Right atrium auricular region (tissue), 2 donors: Measurements from ENCODE around the gene ELMO1. TPM values are rescaled to one million over a fixed set of nuclear protein-coding genes. Genes with fewer than 3 reads are reported as not detected.

Experiments used
- DNase-seq: peaks from one replicate; pipeline ENCODE4 v3.0.0-alpha.2; 2019; ENCODE audit warnings: low spot score
- H3K27ac ChIP-seq, 2 donors: fragments of 200-600 bp; sonication (generic); 1 replicate in 1 of 2; 2 replicates in 1 of 2; pipeline ENCODE4 v1.5.1; 2016 to 2019
- H3K27me3 ChIP-seq, 2 donors: fragments of 200-600 bp; sonication (generic); one replicate each; pipeline versions ENCODE4 v1.5.1 to v1.6.0; 2017 to 2019
- H3K36me3 ChIP-seq: fragments of 200-600 bp; sonication (generic); one replicate; pipeline ENCODE4 v1.5.1; 2016
- H3K4me1 ChIP-seq, 2 donors: fragments of 200-600 bp; sonication (generic); one replicate each; pipeline versions ENCODE4 v1.5.1 to v1.6.0; 2017 to 2019
- H3K4me3 ChIP-seq, 2 donors: fragments of 200-600 bp; sonication (generic); 1 replicate in 1 of 2; 2 replicates in 1 of 2; pipeline ENCODE4 v1.5.1; 2017 to 2019; ENCODE audit warnings: mild to moderate bottlenecking in 1 of 2, moderate library complexity in 1 of 2
- H3K9me3 ChIP-seq, 2 donors: fragments of 200-600 bp; sonication (generic); one replicate each; pipeline ENCODE4 v1.5.1; 2019
- CTCF ChIP-seq, 2 donors: fragments of 200-600 bp; sonication (generic); IDR thresholded peaks; one replicate each; pipeline ENCODE4 v1.5.1; 2019; ENCODE audit warnings: antibody characterized with exemption in 2 of 2
- total RNA-seq, 2 donors: library from RNA; depleted of rRNA; stranded (reverse); fragments of >200 nt; gene quantifications; one replicate each; pipeline ENCODE4 v1.1.0, GENCODE V29; 2016

The ELMO1 gene
- total RNA-seq, 2 donors from 2014 or later = 24.4 to 45.1 TPM

GRCh38 chr7:37390114-37390513, 58.5 kb downstream of the ELMO1 start:
- H3K27ac ChIP-seq = no peak overlapping the region
- no peak for TF ChIP-seq CTCF (IDR thresholded peaks at IDR 0.05)
- peaks cover 0 to 42% of the 10 kb centered on the region in 2 donors for H3K4me1 ChIP-seq
- H3K36me3 ChIP-seq = no peaks in the 10 kb centered on the region
- H3K9me3 ChIP-seq = no peaks in the 10 kb centered on the region
- no peak overlapping the region for H3K4me3 ChIP-seq
- H3K27me3 ChIP-seq = no peaks in the 10 kb centered on the region
- no peak for DNase-seq

GRCh38 chr7:37388811-37389210, 59.9 kb downstream of the ELMO1 start:
- Histone ChIP-seq H3K36me3 (no peaks in the 10 kb centered on the region), H3K27me3 (no peaks in the 10 kb centered on the region), H3K4me1 (peaks cover 0 to 43% of the 10 kb centered on the region in 2 donors), H3K9me3 (no peaks in the 10 kb centered on the region), H3K4me3 (no peak overlapping the region), H3K27ac (peak overlapping the region; percentile 12 to 23)
- no peak for TF ChIP-seq CTCF (IDR thresholded peaks at IDR 0.05)
- DNase-seq = no peak

- H3K4me3 ChIP-seq = no peak overlapping the region
- TF ChIP-seq CTCF (IDR thresholded peaks at IDR 0.05) = no peak
- H3K27me3 ChIP-seq = no peaks in the 10 kb centered on the region
- peak; percentile 68 for DNase-seq
- no peaks in the 10 kb centered on the region for H3K9me3 ChIP-seq
- no peaks in the 10 kb centered on the region for H3K36me3 ChIP-seq
- H3K27ac ChIP-seq = peak overlapping the region; percentile 1 to 52
- peaks cover 0 to 28% of the 10 kb centered on the region in 2 donors for H3K4me1 ChIP-seq
Observed at GRCh38 chr7:37385787-37386186, 62.9 kb downstream of the ELMO1 start.

GRCh38 chr7:37382546-37383088, 66.0 kb downstream of the ELMO1 start:
- Histone ChIP-seq H3K4me3 (no peak overlapping the region), H3K27me3 (no peaks in the 10 kb centered on the region), H3K36me3 (no peaks in the 10 kb centered on the region), H3K9me3 (no peaks in the 10 kb centered on the region), H3K27ac (no peak overlapping the region), H3K4me1 (peaks cover 0 to 15% of the 10 kb centered on the region in 2 donors)
- TF ChIP-seq CTCF (IDR thresholded peaks at IDR 0.05) = no peak
- no peak for DNase-seq

- Histone ChIP-seq H3K27me3 (no peaks in the 10 kb centered on the region), H3K9me3 (peaks cover 0 to 13% of the 10 kb centered on the region in 2 donors), H3K27ac (no peak overlapping the region), H3K4me3 (no peak overlapping the region), H3K36me3 (no peaks in the 10 kb centered on the region), H3K4me1 (peaks cover 0 to 7% of the 10 kb centered on the region in 2 donors)
- no peak for TF ChIP-seq CTCF (IDR thresholded peaks at IDR 0.05)
- DNase-seq = no peak
Observed at GRCh38 chr7:37380831-37381230, 67.8 kb downstream of the ELMO1 start.
